Right lobe of liver (tissue), 4 donors: ENCODE results near the gene ACTR5.

Experiments used
- CTCF ChIP-seq, 4 donors: fragments of 200-600 bp in 3 of 4; fragments of 450-650 bp in 1 of 4; IDR thresholded peaks; one replicate each; pipeline versions ENCODE4 v1.5.1 to v1.8.0; 2016 to 2022; ENCODE audit warnings: antibody characterized with exemption in 4 of 4, mild to moderate bottlenecking in 2 of 4
- POLR2A ChIP-seq: fragments of 450-650 bp; IDR thresholded peaks from one replicate; pipeline ENCODE4 v1.6.1; 2017; ENCODE audit warnings: antibody characterized with exemption, mild to moderate bottlenecking
- donor health status: DM: no; HTN: no; CAD: no.
- donor health status: DM: no; HTN: no; CAD: no.
- donor health status: DM: no; HTN: yes; CAD: no.

GRCh38 chr20:38770970-38771369, 22.7 kb downstream of the ACTR5 start:
- TF ChIP-seq CTCF (IDR thresholded peaks at IDR 0.05) (no peak), POLR2A (no peak)
